ENCODE measurements around the gene USP37.

- no peak for TF ChIP-seq POLR2A (IDR thresholded peaks at IDR 0.05; ENCODE audit: low read depth, low read length)
- TF ChIP-seq CTCF (conservative IDR thresholded peaks at IDR 0.05; ENCODE audit: low read depth, low read length) = no peak
- TF ChIP-seq RFX5 (IDR thresholded peaks at IDR 0.05; ENCODE audit: low read depth, low read length) = no peak
- no peak for TF ChIP-seq BHLHE40 (IDR thresholded peaks at IDR 0.05; ENCODE audit: low read depth, low read length)
- TF ChIP-seq ELK1 (IDR thresholded peaks at IDR 0.05; ENCODE audit: borderline replicate concordance, low read depth, low read length) = no peak
- TF ChIP-seq FOS (IDR thresholded peaks at IDR 0.05; ENCODE audit: low read depth, low read length) = no peak
- no peak for TF ChIP-seq USF2 (IDR thresholded peaks at IDR 0.05; ENCODE audit: low read depth, low read length)
- no peak for TF ChIP-seq SMC3 (IDR thresholded peaks at IDR 0.05; ENCODE audit: low read depth, low read length)
- TF ChIP-seq CHD1 (IDR thresholded peaks at IDR 0.05; ENCODE audit: low read depth, low read length) = no peak
- no peak for TF ChIP-seq RAD21 (IDR thresholded peaks at IDR 0.05; ENCODE audit: low read length)
- no peak for TF ChIP-seq MAFK (IDR thresholded peaks at IDR 0.05; ENCODE audit: low read depth, low read length)
- TF ChIP-seq MXI1 (IDR thresholded peaks at IDR 0.05; ENCODE audit: borderline replicate concordance, low read depth, low read length) = no peak
These were observed 62.3 kb downstream of the USP37 start for GRCh38 chr2:218505754-218506371.

Measured in IMR-90 (cell line).